ENCODE measurements around the gene HOXC5. TPM values are rescaled to one million over a fixed set of nuclear protein-coding genes. Genes with fewer than 3 reads are reported as not detected.

The HOXC5 gene
- total RNA-seq, 4 donors from 2014 or later = 0.31 to 3.3 (median 1.3) TPM; not detected in 1

GRCh38 chr12:54021432-54022013, 11.3 kb upstream of the HOXC5 start:
- 37 to 41% methylated on average over 12 to 16 of the region's 16 CpGs for WGBS, 2 donors (ENCODE audit: low coverage in 1 of 2)
- H3K27ac ChIP-seq = no peak overlapping the region
- H3K4me3 ChIP-seq = no peak overlapping the region
- peaks cover 0 to 37% (median 9%) of the 10 kb centered on the region in 3 donors for H3K4me1 ChIP-seq
- TF ChIP-seq CTCF (IDR thresholded peaks at IDR 0.05) (no peak), POLR2AphosphoS5 (IDR thresholded peaks at IDR 0.05) (no peak), EP300 (IDR thresholded peaks at IDR 0.05) (no peak), POLR2A (IDR thresholded peaks at IDR 0.05) (no peak)
- no peaks in the 10 kb centered on the region for H3K9me3 ChIP-seq
- no peak for ATAC-seq
- peaks cover 99% of the 10 kb centered on the region for H3K27me3 ChIP-seq
- no peaks in the 10 kb centered on the region for H3K36me3 ChIP-seq

GRCh38 chr12:54022960-54023884, 9.6 kb upstream of the HOXC5 start:
- TF ChIP-seq POLR2AphosphoS5 (IDR thresholded peaks at IDR 0.05) (no peak), EP300 (IDR thresholded peaks at IDR 0.05) (no peak), CTCF (IDR thresholded peaks at IDR 0.05) (no peak), POLR2A (IDR thresholded peaks at IDR 0.05) (no peak)
- H3K36me3 ChIP-seq = no peaks in the 10 kb centered on the region
- peaks cover 0 to 24% (median 0%) of the 10 kb centered on the region in 3 donors for H3K4me1 ChIP-seq
- H3K27me3 ChIP-seq = peaks cover 99% of the 10 kb centered on the region
- 51 to 65% methylated on average over 6 to 7 of the region's 8 CpGs for WGBS, 2 donors (ENCODE audit: low coverage in 1 of 2)
- no peak overlapping the region for H3K4me3 ChIP-seq
- H3K27ac ChIP-seq = no peak overlapping the region
- H3K9me3 ChIP-seq = no peaks in the 10 kb centered on the region
- ATAC-seq = no peak

- peaks cover 99% of the 10 kb centered on the region for H3K27me3 ChIP-seq
- no peaks in the 10 kb centered on the region for H3K9me3 ChIP-seq
- H3K4me3 ChIP-seq = no peak overlapping the region
- WGBS, 2 donors (ENCODE audit: low coverage in 1 of 2) = 21% methylated on average over 15 of the region's 17 CpGs; no CpG with 5 or more reads in 1 of the 2 donors
- no peaks in the 10 kb centered on the region for H3K36me3 ChIP-seq
- ATAC-seq = no peak
- TF ChIP-seq CTCF (IDR thresholded peaks at IDR 0.05) (no peak), EP300 (IDR thresholded peaks at IDR 0.05) (no peak), POLR2AphosphoS5 (IDR thresholded peaks at IDR 0.05) (no peak), POLR2A (IDR thresholded peaks at IDR 0.05) (no peak)
- H3K27ac ChIP-seq = no peak overlapping the region
- peaks cover 0 to 24% (median 0%) of the 10 kb centered on the region in 3 donors for H3K4me1 ChIP-seq
Measured at GRCh38 chr12:54024127-54024526, 8.7 kb upstream of the HOXC5 start.

GRCh38 chr12:54024581-54025305, 8.1 kb upstream of the HOXC5 start:
- no peak overlapping the region for H3K4me3 ChIP-seq
- no peak for TF ChIP-seq EP300 (IDR thresholded peaks at IDR 0.05)
- TF ChIP-seq POLR2AphosphoS5 (IDR thresholded peaks at IDR 0.05) = no peak
- TF ChIP-seq POLR2A (IDR thresholded peaks at IDR 0.05) = no peak
- TF ChIP-seq CTCF (IDR thresholded peaks at IDR 0.05) = no peak
- ATAC-seq = no peak
- H3K9me3 ChIP-seq = no peaks in the 10 kb centered on the region
- no peak overlapping the region for H3K27ac ChIP-seq
- WGBS, 2 donors (ENCODE audit: low coverage in 1 of 2) = 25 to 37% methylated on average over 2 to 5 of the region's 5 CpGs
- H3K27me3 ChIP-seq = peaks cover 99% of the 10 kb centered on the region
- H3K4me1 ChIP-seq = peaks cover 0 to 24% (median 0%) of the 10 kb centered on the region in 3 donors
- no peaks in the 10 kb centered on the region for H3K36me3 ChIP-seq
